ENCODE results near the gene NAPSA.
"Not testable (repeated sequence)": the region's sequence is repeated elsewhere in the genome, so short reads cannot be mapped to it uniquely, and the experiment has no call there.

Gene NAPSA

DNA sequence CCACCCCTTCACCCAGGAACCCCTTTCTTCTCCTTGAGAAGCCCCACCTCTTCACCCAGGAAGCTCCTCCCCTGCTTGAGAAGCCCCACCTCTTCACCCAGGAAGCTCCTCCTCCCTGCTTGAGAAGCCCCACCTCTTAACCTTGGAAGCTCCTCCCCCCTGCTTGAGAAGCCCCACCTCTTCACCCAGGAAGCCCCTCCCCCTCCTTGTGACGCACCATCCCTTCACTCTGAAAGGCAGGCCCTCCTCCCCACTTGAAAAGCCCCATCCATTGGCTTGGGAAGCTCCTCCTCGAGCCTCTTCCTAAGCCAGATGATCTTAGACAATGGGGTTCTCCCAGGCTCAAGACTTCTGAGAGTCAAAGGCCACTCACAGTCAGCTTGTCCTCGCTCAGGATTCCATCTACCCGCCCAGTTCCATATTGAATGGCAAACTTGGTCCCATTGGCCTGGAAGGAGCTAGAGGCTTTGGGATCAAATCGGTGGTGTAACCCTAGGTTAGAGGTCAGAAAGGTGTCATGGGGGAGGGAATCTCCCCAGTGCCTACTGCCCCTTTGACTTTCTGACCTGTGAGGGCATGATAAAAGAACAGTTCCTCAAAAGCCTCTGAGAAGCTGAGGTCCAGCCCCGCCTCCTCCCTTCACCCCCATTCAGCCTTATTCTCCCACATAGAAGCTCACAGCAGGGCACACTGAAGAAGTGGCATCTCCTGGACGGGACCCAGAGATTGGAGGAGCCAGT lies 4.0 kb downstream of the NAPSA start:
- DNase-seq (ENCODE audit: low read depth): peak; percentile 14

- no peak for DNase-seq (ENCODE audit: low read depth)
Observed at GRCh38 chr19:50359328-50359818, 6.1 kb downstream of the NAPSA start.

- DNase-seq (ENCODE audit: low read depth): no peak
Observed at GRCh38 chr19:50358483-50359327, 6.7 kb downstream of the NAPSA start.

GRCh38 chr19:50357178-50358100 lies 8.0 kb downstream of the NAPSA start:
- DNase-seq (ENCODE audit: low read depth): peak; percentile 50

GRCh38 chr19:50356691-50357177 lies 8.7 kb downstream of the NAPSA start:
- no peak for DNase-seq (ENCODE audit: low read depth)

- DNase-seq (ENCODE audit: low read depth): not testable (repeated sequence)
Observed at GRCh38 chr19:50353487-50353880, 12.0 kb downstream of the NAPSA start.

DNA sequence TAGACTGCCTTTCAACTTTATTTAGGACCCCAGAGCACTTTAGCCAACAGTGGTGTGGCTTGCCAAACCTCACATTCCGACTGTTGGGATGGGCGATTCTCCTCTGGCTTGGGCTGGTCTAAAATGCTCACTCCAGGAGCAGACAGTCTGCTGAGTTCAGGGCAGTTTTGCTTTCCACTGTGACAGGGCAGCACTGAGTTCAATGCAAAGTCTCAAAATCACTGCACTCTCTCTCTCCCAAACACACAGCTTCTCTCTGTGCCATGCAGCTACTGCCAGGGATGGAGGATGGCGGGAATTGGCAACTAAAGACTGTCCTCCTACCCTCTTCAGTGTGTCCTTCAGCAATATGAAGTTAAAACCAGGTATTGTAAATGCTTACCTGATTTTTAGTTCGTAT lies 13.2 kb downstream of the NAPSA start:
- no peak for DNase-seq (ENCODE audit: low read depth)

- DNase-seq (ENCODE audit: low read depth): no peak
Observed at GRCh38 chr19:50349277-50350057, 16.0 kb downstream of the NAPSA start.

DNA sequence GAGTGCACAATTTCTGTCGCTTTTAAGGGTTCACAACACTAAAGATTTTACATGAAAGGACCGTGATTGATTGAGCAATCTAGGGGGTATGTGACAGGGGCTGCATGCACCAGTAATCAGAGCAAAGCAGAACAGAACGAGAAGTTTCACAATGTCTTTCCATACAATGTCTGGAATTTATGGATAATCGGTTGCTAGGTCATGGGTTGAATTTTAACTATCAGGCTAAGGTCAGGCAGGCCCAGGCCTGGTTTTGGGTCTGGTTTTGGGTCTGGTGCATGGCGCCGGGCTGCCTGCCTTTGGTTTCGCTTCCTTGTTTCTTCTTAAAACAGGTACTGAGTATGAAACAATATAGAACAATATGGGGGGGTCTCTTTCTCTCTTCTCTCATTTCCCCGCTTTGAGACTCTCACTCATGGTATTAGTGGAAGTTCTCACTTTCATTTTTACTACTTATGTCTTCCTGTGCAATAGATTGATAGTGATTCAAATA lies 18.3 kb downstream of the NAPSA start:
- not testable (repeated sequence) for DNase-seq (ENCODE audit: low read depth)

GRCh38 chr19:50344661-50345318 lies 20.6 kb downstream of the NAPSA start:
- DNase-seq (ENCODE audit: low read depth): no peak

DNA sequence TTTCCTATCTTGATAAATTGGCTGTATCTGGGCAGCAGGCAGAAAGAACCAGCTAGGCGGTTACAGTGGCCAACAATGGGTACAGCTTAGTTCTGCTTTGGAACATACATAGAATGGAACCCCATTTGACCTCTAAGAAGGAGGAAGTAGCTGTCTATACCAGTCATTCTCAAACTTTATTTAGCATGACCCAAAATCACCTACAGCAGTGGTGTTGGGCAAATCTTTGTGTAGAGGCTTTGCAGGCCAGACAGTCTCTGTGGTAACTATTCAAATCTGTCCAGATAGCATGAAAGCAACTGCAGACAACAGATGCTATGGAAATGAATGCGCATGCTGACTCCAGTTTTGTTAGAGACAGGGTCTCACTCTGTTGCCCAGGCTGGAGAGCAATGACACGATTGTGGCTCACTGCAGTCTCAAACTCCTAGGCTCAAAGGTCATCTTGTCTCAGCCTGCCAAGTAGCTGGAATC lies 24.3 kb downstream of the NAPSA start:
- no peak for DNase-seq (ENCODE audit: low read depth)

DNA sequence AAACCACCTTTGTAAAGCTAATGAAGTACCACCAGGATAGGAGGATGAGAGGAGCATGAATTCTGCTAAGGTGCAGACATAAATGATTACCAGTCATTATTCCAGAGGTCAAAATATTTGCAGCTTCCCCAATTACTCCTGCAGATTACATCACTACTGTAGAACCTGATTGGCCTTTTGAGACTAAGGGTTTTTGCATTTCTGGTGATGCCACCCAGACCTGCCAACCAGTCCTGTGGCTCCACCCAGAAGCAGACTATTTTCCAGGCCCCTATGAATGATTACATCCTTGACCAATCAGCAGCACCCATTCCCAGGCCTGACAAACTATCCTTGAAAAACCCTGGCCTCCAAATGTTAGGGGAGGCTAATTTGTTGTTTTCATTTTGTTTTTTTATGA lies 25.1 kb downstream of the NAPSA start:
- DNase-seq (ENCODE audit: low read depth): no peak

GRCh38 chr19:50337031-50337430 lies 28.4 kb downstream of the NAPSA start:
- DNase-seq (ENCODE audit: low read depth): not testable (repeated sequence)

DNA sequence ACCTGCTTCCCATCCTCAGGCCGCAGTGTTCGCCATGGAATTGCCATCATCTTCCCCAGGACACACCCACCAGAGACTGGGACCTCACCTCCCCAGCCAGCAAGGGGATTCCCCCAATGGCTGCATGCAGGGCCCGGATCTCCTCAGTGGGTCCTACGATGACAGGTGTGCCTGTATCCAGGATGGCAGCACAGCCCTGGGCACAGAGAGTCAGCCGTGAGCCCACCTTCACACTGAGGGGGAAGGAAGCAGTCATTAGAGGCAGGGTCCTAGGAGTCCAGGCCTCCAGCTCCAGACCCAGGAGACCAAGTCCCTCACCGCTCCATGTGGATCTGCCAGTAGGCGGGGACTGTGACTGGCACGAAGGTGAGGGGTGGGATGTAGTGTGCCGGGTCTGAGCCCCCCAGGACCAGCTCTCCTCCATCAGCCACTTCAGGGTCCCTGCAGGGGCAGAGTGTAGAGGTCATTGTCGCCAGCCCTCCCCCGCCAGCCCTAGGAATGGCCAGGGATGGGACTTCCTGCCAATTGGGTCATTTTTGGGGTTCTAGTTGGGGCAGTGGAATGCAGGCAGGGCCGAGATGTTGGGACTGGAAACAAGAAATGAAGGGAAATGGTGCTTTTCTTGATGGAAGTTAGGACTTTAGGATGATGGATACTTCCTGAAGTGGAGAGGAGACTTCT lies 30.6 kb downstream of the NAPSA start:
- DNase-seq (ENCODE audit: low read depth): no peak

DNA sequence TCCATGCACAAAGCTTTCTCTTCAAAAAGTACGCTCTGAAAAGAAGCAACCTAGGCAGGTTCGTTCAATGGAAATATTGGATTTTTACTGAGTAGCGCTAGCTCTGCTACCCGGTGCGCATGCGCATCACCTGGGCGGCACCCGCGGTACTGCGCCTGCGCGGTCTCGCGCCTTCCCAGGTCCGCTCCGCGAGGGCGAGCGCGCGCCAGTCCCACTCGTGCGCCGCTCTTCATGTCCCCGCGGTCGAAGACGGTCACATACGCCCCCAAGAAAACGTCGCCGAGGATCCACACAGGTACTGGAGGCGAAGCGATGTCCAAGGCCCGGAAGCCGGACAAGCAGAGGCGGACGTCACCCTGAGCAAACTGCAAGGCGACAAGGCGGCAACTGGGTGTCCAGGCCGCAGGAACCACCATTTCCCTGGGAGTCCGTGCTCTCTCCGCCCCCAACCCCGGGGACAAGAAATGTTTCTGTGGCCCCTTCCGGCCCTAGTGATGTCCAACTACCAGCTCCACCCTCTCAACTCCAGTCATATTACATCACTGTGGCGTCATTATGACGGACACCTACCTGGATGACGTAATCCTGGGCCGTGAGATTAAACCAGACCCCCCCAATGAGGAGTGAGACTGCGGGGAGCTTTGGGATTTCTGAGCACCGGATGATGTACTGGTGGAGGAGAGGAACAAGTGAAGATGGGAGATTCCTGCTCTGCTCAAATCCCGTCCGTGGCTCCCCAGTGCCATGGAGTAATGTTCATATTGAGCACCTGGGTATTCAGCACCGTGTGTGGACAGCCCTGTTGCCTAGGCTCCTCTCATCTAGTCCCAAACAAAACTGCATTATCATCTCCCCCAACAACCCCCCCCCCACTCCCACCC lies 31.5 kb downstream of the NAPSA start:
- peak; percentile 16 for DNase-seq (ENCODE audit: low read depth)

GRCh38 chr19:50333235-50333736 lies 32.2 kb downstream of the NAPSA start:
- peak; percentile 46 for DNase-seq (ENCODE audit: low read depth)

DNA sequence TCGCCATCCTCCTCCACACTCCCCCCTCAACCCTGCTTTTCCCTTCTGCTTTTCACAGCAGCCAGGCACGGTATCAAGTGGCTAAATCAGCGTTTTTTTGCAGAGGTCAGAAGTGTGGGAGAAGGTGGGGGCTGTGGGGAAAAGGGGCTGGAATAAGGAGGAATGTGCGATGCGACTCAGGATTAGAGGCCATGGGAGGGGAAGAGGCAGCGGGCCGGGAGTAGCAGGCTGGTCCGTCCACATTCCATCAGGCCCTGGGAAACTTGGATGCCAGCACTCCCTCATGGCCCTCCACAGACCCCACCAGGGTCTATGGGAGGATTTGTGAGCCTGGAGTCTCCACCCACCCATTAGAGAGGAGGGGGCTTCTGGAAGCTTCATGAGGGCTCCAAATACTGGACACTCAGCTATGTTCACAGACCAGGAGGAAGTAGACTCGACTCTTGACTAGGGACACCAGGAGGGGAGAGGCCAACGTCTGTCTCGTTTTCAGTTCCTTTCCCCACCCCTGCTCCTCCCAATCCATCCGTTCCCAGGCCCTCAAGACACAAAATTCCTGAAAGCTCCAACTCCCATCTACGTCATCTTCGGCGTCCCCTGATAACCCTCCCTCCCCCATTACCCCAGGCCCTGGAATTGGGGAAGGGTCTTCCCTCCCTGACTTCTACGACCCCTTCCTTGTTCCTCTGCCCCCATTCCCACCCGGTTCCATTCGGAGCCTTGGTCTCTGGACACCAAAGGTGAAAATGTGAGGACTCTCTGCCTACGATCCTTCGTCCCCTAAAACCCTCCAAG lies 33.0 kb downstream of the NAPSA start:
- DNase-seq (ENCODE audit: low read depth): no peak

DNA sequence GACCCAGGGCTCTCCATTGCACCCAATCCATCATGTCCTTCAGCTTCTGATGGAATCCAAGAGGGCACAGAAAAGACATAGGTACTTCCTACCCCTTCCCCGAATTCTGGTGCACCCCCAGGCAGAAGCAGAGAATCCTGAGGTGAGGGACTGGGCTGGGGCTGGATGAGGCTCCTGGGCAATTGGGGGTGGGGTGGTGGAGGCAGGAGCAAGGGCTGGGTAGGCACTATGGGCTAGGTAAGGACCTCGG lies 33.5 kb downstream of the NAPSA start:
- no peak for DNase-seq (ENCODE audit: low read depth)
